Mucosa of gallbladder (tissue), 1 donor: Measurements from ENCODE around the gene TIPARP. TPM values are rescaled to one million over a fixed set of nuclear protein-coding genes. Genes with fewer than 3 reads are reported as not detected.

Source experiments
- DNase-seq: peaks from one replicate; pipeline ENCODE4 v3.0.0-alpha.2; 2020; ENCODE audit warnings: low spot score
- total RNA-seq: library from RNA; stranded (reverse); gene quantifications from one replicate; pipeline ENCODE4 v1.2.1, GENCODE V29; 2021
- donor health status: DM: no; HTN: no; CAD: no.

Gene TIPARP
- total RNA-seq, 1 donor from 2014 or later, result 28.5 TPM

DNA sequence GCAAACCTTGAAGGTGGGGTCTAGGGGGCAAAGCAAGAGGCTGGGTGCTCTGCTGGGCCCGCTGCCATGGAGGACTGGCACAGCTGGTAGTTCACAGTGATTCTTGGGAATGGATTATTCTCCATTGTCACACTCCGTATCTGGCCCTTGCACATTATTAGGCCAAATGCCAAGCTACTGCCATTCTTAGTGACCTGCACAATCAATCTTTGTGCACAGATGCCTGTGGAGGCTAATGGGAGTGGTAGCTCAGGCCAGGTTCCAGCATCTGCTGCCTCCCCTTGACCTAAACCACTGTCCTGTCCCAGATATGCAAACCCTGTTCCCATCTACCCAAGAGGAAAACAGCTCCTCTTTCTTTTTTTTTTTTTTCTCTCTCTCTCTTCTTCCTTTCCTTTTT, 67.5 kb downstream of the TIPARP start:
- DNase-seq, result peak; percentile 48

- no peak for DNase-seq
Observed at GRCh38 chr3:156742401-156742800, 68.0 kb downstream of the TIPARP start.

DNA sequence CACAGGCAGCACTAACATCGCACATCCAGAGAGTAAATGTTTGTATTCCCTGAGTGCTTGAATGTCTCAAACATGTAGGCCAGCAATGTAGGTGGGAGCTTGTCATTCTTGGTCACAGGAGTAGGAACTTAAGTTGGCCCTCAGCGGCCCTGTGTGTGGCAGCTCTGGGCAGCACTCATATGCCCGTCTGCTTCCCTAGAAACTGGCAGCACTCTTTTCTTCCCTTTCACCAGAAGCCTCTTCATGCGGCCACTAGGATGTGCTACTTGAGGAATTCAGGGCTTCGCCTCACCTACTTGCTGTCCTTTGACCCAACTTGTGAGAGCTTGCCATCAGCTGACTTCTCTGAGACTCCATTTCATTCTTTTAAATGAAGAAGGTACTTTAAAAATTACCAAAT, 69.5 kb downstream of the TIPARP start:
- DNase-seq, result no peak

GRCh38 chr3:156744631-156745030, 70.2 kb downstream of the TIPARP start:
- no peak for DNase-seq

DNA sequence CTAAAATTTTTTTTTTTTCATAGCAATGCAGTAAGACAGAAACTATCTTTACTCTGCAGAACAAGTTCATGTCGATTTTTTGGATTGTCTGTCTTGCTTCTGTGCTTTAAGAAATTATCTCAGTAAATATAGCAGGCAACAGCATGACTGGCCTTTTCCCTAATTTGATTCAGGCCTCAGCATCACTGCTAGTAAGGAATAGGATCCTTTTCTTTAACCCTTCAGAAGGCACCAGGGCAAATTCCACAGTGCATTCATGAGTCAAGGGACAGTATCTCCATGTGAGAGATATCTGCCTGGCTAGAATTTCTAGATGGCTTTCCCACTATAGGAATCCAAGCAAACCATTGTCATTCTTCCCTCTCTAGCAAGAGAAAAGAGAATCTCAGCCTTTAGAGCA, 71.4 kb downstream of the TIPARP start:
- DNase-seq, result no peak

DNA sequence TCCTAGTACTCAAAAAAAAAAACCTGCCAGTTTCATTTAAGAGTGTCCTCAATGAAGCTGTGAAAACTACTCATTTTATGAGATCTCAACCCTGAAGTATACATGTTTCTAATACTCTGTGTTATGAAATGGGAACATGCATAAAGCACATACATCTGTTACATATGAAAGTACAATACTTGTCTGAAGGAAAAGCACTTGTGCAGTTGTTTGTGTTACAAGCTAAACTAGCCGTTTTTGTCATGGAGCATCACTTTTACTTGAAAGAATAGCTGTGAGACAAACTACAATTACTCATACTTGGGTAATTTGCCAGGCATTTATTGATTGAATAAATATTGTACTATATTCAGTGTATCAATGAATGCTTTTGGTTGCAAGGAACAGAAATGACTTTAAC, 72.7 kb downstream of the TIPARP start:
- no peak for DNase-seq

- no peak for DNase-seq
Observed at GRCh38 chr3:156749244-156749643, 74.9 kb downstream of the TIPARP start.

- no peak for DNase-seq
Observed at GRCh38 chr3:156750191-156750873, 75.9 kb downstream of the TIPARP start.

DNA sequence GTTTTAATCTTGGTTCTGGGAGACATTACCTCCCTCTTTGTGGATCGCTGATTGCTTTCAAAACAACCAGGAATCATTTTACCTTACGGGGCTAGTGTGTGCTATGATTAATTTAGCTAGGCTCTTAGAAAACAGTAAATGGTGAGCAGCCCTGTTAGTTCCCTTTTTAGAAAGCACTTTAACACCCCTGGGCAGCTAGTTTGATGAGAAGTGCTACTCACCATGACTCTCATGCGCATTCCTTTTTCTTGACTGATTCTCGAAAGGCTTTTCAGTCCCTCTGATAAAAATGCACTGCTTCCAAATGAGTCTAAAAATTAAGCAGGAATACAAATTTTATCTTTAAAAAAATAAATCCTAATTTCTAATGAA, 76.5 kb downstream of the TIPARP start:
- DNase-seq, result no peak

DNA sequence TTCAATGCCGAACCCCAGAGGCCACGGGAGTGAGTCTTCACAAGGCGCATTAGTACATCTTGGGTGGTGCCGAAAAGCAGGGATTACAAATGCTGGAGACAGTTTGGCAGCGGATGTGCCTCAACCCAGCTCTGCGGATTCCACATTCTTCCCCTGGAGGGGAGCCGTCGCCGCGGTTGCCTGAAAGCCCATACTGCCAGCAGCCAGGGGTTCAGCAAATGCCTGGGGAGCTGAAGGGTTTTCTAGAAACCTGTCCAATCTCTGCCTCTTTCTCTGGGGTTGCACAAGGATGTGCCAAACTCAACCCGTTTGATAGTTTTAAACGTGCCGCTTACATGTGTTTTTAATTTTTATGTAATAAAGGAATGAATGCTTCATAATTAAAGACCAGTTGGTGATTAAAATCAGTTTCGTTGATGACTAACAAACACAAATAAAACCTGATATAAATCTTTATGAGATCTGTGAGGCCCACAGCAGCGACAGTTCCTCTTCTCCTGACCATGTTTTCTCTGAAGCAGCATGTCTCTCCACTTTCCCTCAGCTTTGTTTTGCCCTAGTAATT, 77.2 kb downstream of the TIPARP start:
- no peak for DNase-seq

Other genes with a start within 250 kb of the TIPARP start
- 152 TPM for gene SSR3, start 119.5 kb upstream of the TIPARP start, total RNA-seq
- 2.2 TPM for gene LEKR1, start 151.8 kb downstream of the TIPARP start, total RNA-seq